Measurements from ENCODE around the gene PYGO1.

Gene PYGO1

DNA sequence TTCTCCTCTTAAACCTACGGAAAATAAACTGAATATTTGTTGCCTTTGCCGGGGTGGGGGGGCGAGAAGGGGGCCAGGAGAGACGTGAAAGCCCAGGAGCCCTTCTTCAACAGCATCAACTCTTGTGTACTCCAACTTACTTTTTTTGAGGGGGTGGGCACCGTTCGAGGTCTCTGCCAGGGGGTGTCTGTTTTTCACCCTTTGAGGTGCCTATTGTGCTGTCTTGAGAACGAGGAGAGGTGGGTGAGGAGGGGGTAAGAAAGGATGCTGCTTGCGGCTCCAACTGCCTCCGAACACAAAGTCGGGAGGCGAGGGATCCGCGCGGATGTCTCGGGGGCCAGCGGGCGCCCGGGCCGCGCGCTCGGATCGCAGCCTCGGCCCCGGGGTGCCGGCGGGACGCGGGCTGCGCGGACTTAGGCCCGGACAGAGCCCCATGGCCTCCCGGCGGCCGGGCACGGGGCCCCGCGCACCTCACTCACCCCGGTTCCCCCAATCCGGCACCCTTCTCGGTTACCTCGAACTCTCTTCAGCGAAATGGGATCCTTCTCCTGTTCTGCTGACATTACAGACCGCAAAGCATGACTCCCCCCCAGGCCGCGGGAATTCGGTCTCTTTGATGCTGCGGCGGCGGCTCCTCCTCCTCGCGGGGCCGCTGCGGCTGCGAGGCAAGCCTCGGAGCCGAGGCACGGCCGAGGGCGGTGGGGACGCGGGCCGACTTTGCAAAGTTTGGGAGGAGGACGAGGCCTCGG, 650 bp downstream of the PYGO1 start:
- TF ChIP-seq ZFP30 (CRISPR knock-in tag; IDR thresholded peaks at IDR 0.05) (no peak), ZC3H10 (CRISPR knock-in tag; IDR thresholded peaks at IDR 0.05) (no peak), CSDC2 (CRISPR knock-in tag; IDR thresholded peaks at IDR 0.05) (no peak), OSR1 (CRISPR knock-in tag; IDR thresholded peaks at IDR 0.05) (no peak), ISL1 (CRISPR knock-in tag; IDR thresholded peaks at IDR 0.05) (no peak), SNAI2 (CRISPR knock-in tag; IDR thresholded peaks at IDR 0.05) (no peak), ZFP3 (CRISPR knock-in tag; IDR thresholded peaks at IDR 0.05) (no peak), TCF4 (CRISPR knock-in tag; IDR thresholded peaks at IDR 0.05; ENCODE audit: borderline replicate concordance) (no peak), ZNF8 (CRISPR knock-in tag; IDR thresholded peaks at IDR 0.05) (no peak), PPARA (CRISPR knock-in tag; IDR thresholded peaks at IDR 0.05; ENCODE audit: borderline replicate concordance) (no peak), ARNTL (CRISPR knock-in tag; IDR thresholded peaks at IDR 0.05; ENCODE audit: borderline replicate concordance, low read depth) (no peak), GLIS3 (CRISPR knock-in tag; IDR thresholded peaks at IDR 0.05) (no peak)
- TF ChIP-seq, protein P1, sequence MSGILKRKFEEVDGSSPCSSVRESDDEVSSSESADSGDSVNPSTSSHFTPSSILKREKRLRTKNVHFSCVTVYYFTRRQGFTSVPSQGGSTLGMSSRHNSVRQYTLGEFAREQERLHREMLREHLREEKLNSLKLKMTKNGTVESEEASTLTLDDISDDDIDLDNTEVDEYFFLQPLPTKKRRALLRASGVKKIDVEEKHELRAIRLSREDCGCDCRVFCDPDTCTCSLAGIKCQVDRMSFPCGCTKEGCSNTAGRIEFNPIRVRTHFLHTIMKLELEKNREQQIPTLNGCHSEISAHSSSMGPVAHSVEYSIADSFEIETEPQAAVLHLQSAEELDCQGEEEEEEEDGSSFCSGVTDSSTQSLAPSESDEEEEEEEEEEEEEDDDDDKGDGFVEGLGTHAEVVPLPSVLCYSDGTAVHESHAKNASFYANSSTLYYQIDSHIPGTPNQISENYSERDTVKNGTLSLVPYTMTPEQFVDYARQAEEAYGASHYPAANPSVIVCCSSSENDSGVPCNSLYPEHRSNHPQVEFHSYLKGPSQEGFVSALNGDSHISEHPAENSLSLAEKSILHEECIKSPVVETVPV (CRISPR knock-in tag; IDR thresholded peaks at IDR 0.05), result no peak
- TF ChIP-seq, protein P2, sequence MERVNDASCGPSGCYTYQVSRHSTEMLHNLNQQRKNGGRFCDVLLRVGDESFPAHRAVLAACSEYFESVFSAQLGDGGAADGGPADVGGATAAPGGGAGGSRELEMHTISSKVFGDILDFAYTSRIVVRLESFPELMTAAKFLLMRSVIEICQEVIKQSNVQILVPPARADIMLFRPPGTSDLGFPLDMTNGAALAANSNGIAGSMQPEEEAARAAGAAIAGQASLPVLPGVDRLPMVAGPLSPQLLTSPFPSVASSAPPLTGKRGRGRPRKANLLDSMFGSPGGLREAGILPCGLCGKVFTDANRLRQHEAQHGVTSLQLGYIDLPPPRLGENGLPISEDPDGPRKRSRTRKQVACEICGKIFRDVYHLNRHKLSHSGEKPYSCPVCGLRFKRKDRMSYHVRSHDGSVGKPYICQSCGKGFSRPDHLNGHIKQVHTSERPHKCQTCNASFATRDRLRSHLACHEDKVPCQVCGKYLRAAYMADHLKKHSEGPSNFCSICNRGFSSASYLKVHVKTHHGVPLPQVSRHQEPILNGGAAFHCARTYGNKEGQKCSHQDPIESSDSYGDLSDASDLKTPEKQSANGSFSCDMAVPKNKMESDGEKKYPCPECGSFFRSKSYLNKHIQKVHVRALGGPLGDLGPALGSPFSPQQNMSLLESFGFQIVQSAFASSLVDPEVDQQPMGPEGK (CRISPR knock-in tag; IDR thresholded peaks at IDR 0.05; ENCODE audit: borderline replicate concordance), result no peak

DNA sequence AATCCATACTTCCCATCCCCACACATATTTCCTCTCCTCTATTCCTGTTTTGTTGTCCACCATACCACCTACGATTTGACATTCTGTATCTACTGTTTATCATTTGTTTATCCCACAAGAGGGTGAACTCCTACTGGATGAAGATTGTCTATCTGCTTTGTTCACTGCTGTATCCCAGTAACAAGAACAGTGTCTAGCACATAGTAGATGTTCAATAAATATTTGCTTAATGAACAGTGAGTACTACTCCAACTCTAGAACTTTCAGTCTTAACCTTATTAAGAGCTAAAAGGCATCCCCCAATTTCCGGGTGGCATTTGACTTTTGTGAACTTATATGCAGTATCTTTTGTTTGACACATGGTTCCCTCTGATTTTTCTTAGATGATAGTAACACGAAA, 1.3 kb downstream of the PYGO1 start:
- no peak for ATAC-seq
- TF ChIP-seq PPARA (CRISPR knock-in tag; IDR thresholded peaks at IDR 0.05; ENCODE audit: borderline replicate concordance) (no peak), TOX (CRISPR knock-in tag; IDR thresholded peaks at IDR 0.05; ENCODE audit: borderline replicate concordance) (no peak)
- TF ChIP-seq, protein P2 (CRISPR knock-in tag; IDR thresholded peaks at IDR 0.05; ENCODE audit: borderline replicate concordance), result no peak

More for the DNA sequence above, 650 bp downstream of the PYGO1 start:
- peak; percentile 64 for ATAC-seq

DNA sequence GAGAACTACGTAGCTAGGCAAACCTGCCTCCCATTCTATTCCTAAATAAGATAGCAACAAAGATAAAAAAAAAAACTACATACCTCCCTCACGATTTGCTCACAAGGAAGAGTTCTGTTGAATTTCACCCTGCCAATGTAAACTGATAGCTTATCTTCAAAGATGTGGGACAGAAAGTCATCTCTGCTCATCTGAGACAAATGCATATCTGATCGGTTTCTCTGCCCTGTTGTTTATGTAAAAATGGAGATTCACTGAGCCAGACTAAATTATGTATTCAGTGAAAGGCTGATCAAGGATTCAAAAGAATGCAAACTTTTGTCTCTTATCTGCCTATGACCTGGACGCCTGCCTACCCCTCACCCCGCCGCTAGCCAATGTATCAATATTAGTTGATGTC, 11.2 kb downstream of the PYGO1 start:
- TF ChIP-seq, protein P1 (CRISPR knock-in tag; IDR thresholded peaks at IDR 0.05), result no peak
- TF ChIP-seq, protein P2 (CRISPR knock-in tag; IDR thresholded peaks at IDR 0.05; ENCODE audit: borderline replicate concordance), result no peak
- TF ChIP-seq ZC3H10 (CRISPR knock-in tag; IDR thresholded peaks at IDR 0.05) (no peak), ARNTL (CRISPR knock-in tag; IDR thresholded peaks at IDR 0.05; ENCODE audit: borderline replicate concordance, low read depth) (no peak), ISL1 (CRISPR knock-in tag; IDR thresholded peaks at IDR 0.05) (no peak), TOX (CRISPR knock-in tag; IDR thresholded peaks at IDR 0.05; ENCODE audit: borderline replicate concordance) (no peak), RARB (CRISPR knock-in tag; IDR thresholded peaks at IDR 0.05) (no peak), CSDC2 (CRISPR knock-in tag; IDR thresholded peaks at IDR 0.05) (no peak), ZFP30 (CRISPR knock-in tag; IDR thresholded peaks at IDR 0.05) (no peak), TCF4 (CRISPR knock-in tag; IDR thresholded peaks at IDR 0.05; ENCODE audit: borderline replicate concordance) (no peak), BACH2 (CRISPR knock-in tag; IDR thresholded peaks at IDR 0.05; ENCODE audit: borderline replicate concordance) (no peak)
- TF ChIP-seq, protein P3, sequence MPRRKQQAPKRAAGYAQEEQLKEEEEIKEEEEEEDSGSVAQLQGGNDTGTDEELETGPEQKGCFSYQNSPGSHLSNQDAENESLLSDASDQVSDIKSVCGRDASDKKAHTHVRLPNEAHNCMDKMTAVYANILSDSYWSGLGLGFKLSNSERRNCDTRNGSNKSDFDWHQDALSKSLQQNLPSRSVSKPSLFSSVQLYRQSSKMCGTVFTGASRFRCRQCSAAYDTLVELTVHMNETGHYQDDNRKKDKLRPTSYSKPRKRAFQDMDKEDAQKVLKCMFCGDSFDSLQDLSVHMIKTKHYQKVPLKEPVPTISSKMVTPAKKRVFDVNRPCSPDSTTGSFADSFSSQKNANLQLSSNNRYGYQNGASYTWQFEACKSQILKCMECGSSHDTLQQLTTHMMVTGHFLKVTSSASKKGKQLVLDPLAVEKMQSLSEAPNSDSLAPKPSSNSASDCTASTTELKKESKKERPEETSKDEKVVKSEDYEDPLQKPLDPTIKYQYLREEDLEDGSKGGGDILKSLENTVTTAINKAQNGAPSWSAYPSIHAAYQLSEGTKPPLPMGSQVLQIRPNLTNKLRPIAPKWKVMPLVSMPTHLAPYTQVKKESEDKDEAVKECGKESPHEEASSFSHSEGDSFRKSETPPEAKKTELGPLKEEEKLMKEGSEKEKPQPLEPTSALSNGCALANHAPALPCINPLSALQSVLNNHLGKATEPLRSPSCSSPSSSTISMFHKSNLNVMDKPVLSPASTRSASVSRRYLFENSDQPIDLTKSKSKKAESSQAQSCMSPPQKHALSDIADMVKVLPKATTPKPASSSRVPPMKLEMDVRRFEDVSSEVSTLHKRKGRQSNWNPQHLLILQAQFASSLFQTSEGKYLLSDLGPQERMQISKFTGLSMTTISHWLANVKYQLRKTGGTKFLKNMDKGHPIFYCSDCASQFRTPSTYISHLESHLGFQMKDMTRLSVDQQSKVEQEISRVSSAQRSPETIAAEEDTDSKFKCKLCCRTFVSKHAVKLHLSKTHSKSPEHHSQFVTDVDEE (CRISPR knock-in tag; IDR thresholded peaks at IDR 0.05), result no peak
- no peak for ATAC-seq
